ENCODE results near the gene FAM3A. TPM values are rescaled to one million over a fixed set of nuclear protein-coding genes. Genes with fewer than 3 reads are reported as not detected.
"Not testable (repeated sequence)": the region's sequence is repeated elsewhere in the genome, so short reads cannot be mapped to it uniquely, and the experiment has no call there.

FAM3A gene, protein sequence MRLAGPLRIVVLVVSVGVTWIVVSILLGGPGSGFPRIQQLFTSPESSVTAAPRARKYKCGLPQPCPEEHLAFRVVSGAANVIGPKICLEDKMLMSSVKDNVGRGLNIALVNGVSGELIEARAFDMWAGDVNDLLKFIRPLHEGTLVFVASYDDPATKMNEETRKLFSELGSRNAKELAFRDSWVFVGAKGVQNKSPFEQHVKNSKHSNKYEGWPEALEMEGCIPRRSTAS
- 10 to 100 TPM; 17.8 to 21.4 TPM for total RNA-seq

DNA sequence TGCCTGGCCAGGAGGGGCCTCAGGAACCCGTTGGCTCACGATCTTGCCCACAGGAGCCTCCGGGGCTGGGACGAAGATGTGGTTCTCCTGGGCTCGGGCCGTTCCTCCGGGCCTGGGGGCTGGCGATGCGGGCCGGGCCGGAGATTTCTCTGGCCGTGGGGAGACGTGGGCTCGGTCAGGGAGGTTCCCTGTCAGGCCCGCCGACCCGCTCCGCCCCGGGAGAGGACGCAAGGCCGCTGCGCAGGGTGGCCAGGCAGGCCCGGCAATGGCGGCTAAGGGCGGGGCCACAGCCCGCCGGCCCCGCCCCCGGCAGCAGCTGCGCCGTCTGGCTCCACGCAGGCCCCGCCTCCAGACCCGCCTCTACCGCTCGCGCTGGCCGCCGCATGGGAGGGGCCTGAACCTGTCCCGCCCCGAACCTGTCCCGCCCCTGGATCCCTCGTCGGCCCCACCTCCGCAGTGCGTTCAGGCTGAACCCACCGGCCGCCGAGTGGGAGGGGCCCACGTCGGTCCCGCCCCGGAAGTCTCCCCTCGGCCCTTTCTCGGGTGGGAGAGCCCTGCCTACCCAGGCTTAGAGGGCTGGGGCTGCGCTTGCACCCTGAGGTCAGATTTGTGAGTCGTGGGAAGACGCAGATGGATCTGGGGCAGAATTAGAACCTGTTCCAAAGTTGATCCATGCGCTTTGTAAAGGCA, at the start of gene FAM3A:
Gene FAM3A (minus strand): TSS at position 267 of the 690 bp plus-strand sequence. CDS start 460 bp downstream, outside the sequence.
- peaks cover 23% of the 10 kb centered on the region for H3K4me1 Mint-ChIP-seq (ENCODE audit: low read depth)
- CTCF ChIA-PET, result interaction anchor here (2.1 kb wide), 1 partner anchor 11 kb away, joined by 7 read pairs; no protein-coding TSS in a partner anchor
- intact Hi-C loops (cut with micrococcal nuclease), result loop anchor here (1.0 to 5.0 kb wide), 4 partner anchors 26 to 139 kb away; partner anchors contain the start of genes EMD, G6PD, IKBKG and LAGE3
- peaks cover 3% of the 10 kb centered on the region for H3K36me3 Mint-ChIP-seq (ENCODE audit: low read depth)
- H3K27me3 Mint-ChIP-seq (ENCODE audit: low read depth), result no peaks in the 10 kb centered on the region
- no peaks in the 10 kb centered on the region for H3K9me3 Mint-ChIP-seq
- peak; percentile 95 for DNase-seq
- peak within 1 kb of the TSS; percentile 79 for H3K27ac Mint-ChIP-seq
- peak within 1 kb of the TSS; percentile 83 for H3K4me3 Mint-ChIP-seq

DNA sequence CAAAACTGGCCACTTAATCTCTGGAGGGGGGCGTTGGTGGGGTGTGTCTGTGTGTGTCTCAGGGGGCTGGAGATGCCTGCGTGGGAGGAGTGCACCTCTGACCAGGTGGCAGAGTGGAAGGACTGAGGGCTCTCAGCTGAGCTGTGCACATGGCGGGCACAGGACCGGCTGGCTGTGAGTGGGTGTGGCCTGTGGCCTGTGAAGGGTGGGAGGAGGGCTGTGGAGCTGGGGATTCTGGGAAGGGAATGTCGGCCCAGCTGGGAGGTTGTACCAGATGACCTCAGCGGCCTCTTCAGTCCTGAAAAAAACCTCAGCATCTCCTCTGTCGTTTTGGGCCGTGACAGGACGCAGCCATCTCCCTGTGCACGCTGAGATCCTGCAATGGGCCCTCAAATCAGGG, 46.3 kb upstream of the FAM3A start:
- not testable (repeated sequence) for H3K9me3 Mint-ChIP-seq, DNase-seq

DNA sequence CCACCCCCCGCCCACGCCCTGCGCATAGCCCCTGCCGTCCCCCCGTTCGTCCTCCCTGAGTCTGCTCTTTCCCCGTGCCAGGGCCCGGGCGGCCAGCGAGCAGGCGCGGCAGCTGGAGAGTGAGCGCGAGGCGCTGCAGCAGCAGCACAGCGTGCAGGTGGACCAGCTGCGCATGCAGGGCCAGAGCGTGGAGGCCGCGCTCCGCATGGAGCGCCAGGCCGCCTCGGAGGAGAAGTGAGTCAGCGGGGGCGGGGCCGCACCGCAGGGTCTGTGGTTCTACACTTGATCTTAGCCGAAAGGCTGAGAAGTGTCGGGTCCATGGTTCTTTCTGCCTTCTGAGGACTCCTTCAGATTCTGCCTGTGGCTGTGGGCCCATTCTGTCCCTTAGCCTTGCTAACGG, 44.3 kb upstream of the FAM3A start:
- H3K4me3 Mint-ChIP-seq; H3K36me3 Mint-ChIP-seq (ENCODE audit: low read depth); DNase-seq; CTCF ChIA-PET; H3K4me1 Mint-ChIP-seq (ENCODE audit: low read depth); H3K27me3 Mint-ChIP-seq (ENCODE audit: low read depth); H3K9me3 Mint-ChIP-seq; H3K27ac Mint-ChIP-seq; intact Hi-C loops (cut with micrococcal nuclease): not testable (repeated sequence)

More for the DNA sequence above, 46.3 kb upstream of the FAM3A start:
- CTCF ChIA-PET; H3K4me1 Mint-ChIP-seq (ENCODE audit: low read depth); H3K27me3 Mint-ChIP-seq (ENCODE audit: low read depth); H3K27ac Mint-ChIP-seq; H3K36me3 Mint-ChIP-seq (ENCODE audit: low read depth); H3K4me3 Mint-ChIP-seq; intact Hi-C loops (cut with micrococcal nuclease): not testable (repeated sequence)

DNA sequence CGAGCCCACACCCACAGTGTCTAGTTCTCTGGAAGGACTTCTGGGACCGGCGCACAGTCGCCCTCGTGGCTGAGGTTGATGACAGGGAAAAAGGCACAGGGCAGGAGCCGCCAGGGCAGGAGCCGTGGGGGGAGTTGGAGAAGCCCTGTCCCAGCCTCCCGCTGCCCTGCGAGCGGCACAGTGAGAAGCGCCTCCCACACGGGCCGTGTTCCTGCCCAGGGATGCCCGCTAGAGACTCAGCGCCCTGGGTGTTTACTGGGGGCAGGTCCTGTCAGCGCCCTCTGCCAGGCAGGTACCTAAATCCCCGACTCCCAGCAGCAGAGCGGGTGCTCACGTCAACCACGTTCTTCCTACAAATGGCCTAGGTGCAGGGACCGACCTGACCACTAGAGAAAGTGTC, 42.9 kb upstream of the FAM3A start:
- H3K27me3 Mint-ChIP-seq (ENCODE audit: low read depth); H3K27ac Mint-ChIP-seq; DNase-seq; H3K4me3 Mint-ChIP-seq; H3K9me3 Mint-ChIP-seq; H3K4me1 Mint-ChIP-seq (ENCODE audit: low read depth); intact Hi-C loops (cut with micrococcal nuclease); H3K36me3 Mint-ChIP-seq (ENCODE audit: low read depth); CTCF ChIA-PET: not testable (repeated sequence)

DNA sequence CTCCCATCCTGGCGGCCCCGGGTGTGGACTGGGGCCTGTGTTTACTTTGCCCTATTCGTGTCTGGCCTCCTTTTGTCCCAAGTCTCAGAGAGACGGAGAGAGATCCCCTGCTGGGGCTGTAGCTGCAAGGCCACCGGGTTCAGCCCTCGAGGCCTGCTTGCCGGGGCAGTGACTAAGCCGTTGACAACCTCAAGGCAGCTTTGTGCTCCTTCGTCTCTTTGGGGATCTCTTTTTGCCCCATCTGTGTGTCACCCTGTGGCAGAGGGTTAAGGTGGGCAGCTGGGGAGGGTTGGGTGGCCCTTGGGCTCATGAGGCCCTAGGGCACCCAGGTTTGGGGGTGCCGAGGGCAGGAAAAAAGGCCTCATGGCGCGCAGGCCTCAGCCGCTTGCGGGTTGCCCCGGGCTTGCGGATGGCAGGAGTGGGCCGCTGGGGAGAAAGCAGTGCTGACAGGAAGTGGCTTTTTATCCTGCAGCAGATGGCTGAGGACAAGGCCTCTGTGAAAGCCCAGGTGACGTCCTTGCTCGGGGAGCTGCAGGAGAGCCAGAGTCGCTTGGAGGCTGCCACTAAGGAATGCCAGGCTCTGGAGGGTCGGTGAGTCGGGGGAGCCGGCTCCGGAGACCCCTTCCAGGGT, 42.1 kb upstream of the FAM3A start:
- H3K4me1 Mint-ChIP-seq (ENCODE audit: low read depth); CTCF ChIA-PET; H3K27ac Mint-ChIP-seq; intact Hi-C loops (cut with micrococcal nuclease); DNase-seq; H3K27me3 Mint-ChIP-seq (ENCODE audit: low read depth); H3K9me3 Mint-ChIP-seq; H3K4me3 Mint-ChIP-seq; H3K36me3 Mint-ChIP-seq (ENCODE audit: low read depth): not testable (repeated sequence)

DNA sequence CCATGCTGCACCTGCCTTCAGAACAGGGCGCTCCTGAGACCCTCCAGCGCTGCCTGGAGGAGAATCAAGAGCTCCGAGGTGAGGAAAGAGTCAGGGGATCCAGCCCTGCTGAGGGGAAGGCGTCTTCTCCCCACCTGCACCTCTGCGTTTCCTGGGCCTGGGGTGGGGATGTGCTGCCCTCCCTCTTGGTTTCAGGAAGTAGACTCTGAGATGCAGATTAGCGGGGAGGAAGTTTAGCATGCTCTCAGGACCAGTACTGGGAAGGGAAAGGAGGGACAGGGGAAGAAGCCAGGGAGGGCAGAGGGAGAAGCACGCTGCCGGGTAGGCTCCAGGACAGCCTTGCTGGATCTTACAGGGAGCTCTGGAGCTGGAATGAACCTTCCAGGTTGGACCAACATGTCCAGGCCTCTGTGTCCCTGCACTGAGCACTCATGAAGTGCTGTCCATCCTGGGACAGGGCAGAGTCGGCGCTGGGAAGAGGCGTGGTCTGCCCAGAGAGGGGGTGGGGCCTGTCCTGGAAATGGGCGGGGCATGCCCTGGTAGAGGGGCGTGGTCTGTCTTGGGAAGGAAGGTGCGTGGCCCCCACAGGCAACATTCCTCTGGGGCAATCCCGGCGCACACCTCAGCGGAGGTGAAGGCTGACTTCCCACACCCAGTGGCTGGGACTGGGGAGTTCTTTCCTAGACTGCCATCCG, 36.2 kb upstream of the FAM3A start:
- H3K4me3 Mint-ChIP-seq; H3K27me3 Mint-ChIP-seq (ENCODE audit: low read depth); H3K9me3 Mint-ChIP-seq; DNase-seq; intact Hi-C loops (cut with micrococcal nuclease); CTCF ChIA-PET: not testable (repeated sequence)
- Mint-ChIP-seq H3K27ac (peak overlapping the region; percentile 24), H3K36me3 (ENCODE audit: low read depth) (peaks cover 11% of the 10 kb centered on the region), H3K4me1 (ENCODE audit: low read depth) (peaks cover 43% of the 10 kb centered on the region)

DNA sequence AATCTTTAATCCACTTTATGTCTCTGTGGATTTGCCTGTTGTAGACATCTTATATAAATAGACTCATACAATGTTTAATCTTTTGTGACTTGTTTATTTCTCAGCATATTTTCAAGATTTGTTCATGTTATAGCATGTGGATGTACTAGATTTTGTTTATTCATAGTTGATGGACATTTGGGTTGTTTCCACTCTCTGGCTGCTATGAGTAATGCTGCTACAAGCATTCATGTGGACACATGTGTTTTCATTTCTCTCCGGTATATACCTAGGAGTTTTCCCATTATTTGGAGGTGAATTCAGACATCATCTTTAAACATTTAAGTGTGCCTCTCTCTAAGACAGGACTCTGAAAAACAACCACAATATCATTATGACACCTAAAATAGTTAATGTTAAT, 33.7 kb upstream of the FAM3A start:
- Mint-ChIP-seq H3K4me3 (peak overlapping the region; percentile 8), H3K4me1 (ENCODE audit: low read depth) (peaks cover 55% of the 10 kb centered on the region), H3K27me3 (ENCODE audit: low read depth) (no peaks in the 10 kb centered on the region), H3K36me3 (ENCODE audit: low read depth) (peaks cover 10% of the 10 kb centered on the region), H3K27ac (peak overlapping the region; percentile 8), H3K9me3 (no peaks in the 10 kb centered on the region)
- no peak for DNase-seq
- intact Hi-C loops (cut with micrococcal nuclease), result no loop called here
- CTCF ChIA-PET, result no interaction called here

DNA sequence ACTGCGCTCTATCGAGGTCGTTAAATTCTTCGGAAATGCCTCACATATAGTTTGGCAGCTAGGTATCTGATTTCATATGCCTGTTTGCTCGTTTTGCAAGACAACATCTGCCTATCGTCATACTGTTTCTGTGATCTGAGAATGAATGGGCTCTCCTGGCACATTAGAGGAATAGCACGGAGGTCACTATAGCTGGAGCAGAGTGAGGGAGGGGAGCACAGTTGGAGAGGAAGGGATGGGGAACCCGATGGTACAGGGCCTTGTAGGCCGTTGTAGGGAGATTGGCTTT, 31.9 kb upstream of the FAM3A start:
- Mint-ChIP-seq H3K4me3 (peak overlapping the region; percentile 97), H3K27ac (peak overlapping the region; percentile 96), H3K36me3 (ENCODE audit: low read depth) (peaks cover 7% of the 10 kb centered on the region), H3K27me3 (ENCODE audit: low read depth) (no peaks in the 10 kb centered on the region), H3K9me3 (no peaks in the 10 kb centered on the region), H3K4me1 (ENCODE audit: low read depth) (peaks cover 59% of the 10 kb centered on the region)
- DNase-seq, result no peak
- intact Hi-C loops (cut with micrococcal nuclease), result no loop called here
- CTCF ChIA-PET, result no interaction called here

DNA sequence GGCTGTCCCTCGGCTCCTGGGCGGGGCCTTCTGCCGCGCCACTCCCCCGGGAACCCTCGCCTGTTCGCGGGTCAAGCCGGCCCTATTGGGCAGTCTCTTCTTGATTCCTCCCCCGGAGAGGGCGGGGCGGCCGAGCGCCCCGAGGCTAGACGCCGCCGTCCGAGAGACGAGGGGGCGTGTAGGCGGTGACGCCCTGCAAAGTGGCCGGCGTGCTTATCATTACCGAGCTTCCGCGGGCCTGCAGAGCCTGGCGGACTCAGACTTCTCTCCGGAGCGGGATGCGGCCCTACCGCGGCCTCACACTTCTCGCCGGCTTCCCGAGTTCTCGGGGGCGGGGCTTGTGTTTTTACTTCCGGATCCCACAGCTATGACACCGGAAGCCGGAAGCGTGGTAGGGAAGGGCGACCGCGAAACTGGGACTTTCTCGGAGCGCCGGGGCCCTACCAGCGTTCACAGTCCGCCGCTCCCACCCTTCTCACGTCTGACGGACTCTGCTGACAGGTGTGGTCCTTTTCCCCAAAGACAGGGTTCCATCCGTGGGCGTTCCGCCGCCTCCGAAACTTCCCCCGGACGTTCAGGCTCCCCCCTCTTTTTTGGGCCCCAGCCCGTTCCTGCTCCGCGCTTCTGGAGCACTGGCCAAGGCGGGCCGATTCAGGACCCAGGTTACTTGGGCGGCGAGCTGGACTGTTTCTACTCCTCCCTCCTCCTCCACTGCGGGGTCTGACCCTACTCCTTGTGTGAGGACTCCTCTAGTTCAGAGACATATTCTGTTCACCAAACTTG, 31.4 kb upstream of the FAM3A start, which contains the start of gene IKBKG:
Gene IKBKG (plus strand): TSS at position 376 of the 783 bp plus-strand sequence. CDS start 4,383 bp downstream, outside the sequence.
- Mint-ChIP-seq H3K4me1 (ENCODE audit: low read depth) (peaks cover 63% of the 10 kb centered on the region), H3K27me3 (ENCODE audit: low read depth) (no peaks in the 10 kb centered on the region), H3K4me3 (peak within 1 kb of the TSS; percentile 97), H3K27ac (peak within 1 kb of the TSS; percentile 96), H3K9me3 (no peaks in the 10 kb centered on the region), H3K36me3 (ENCODE audit: low read depth) (peaks cover 9% of the 10 kb centered on the region)
- CTCF ChIA-PET, result interaction anchor here (0.6 kb wide), 1 partner anchor 9 kb away, joined by 3 read pairs; no protein-coding TSS in a partner anchor
- DNase-seq, result peak; percentile 93
- intact Hi-C loops (cut with micrococcal nuclease), result loop anchor here (1.0 to 2.0 kb wide), 3 partner anchors 21 to 215 kb away; partner anchors contain the start of genes DKC1 and FAM3A

DNA sequence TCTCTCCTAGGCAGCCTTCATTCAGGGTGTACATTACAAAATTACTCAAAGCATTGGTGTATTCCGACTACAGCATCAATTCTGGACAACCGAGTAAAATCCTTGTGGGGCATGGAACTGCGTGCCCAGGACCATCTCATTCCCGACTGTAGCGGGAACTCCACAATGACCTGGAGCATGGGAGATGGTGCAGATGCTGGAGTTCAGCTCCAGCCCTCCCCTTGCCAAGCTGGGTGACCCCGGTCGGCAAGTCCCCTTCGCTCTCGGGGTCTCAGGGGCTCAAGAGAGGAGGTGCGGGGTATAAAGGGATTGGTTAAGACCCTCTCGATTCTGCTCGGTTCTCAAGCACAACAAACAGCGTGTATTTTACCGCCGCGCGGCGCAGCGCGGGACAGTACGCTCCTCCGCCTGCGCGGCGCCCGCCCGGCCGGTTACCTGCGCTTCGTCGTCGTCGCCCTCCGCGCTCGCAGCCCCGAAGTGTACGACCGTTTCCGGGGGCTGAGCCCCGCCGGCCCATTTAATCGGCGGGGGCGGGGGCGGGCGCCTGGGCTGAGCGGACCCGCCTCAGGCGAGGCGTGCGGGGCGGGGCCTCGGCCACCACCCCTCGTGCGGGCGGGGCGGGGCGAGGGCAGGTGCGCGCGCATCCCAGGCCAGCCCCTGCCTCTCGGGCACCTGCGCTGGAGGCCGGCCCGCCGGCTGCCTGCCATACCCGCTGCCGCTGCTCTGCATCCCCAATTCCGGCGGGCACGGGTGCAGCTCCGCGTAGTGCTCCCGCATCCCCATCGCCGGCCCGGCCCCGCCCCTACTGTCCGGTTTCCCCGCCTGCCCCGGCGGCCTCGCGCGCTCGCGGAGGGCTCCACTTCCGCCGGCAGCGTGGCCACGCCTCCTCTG, 30.6 kb upstream of the FAM3A start, which contains the start of gene G6PD:
Gene G6PD (minus strand): TSS at position 493 of the 891 bp plus-strand sequence. CDS start 691 bp downstream, outside the sequence.
- peaks cover 62% of the 10 kb centered on the region for H3K4me1 Mint-ChIP-seq (ENCODE audit: low read depth)
- H3K36me3 Mint-ChIP-seq (ENCODE audit: low read depth), result peaks cover 9% of the 10 kb centered on the region
- CTCF ChIA-PET, result interaction anchor here (0.6 to 1.0 kb wide), 2 partner anchors 8 to 9 kb away, joined by 3 read pairs; no protein-coding TSS in a partner anchor

More for the DNA sequence above, 30.6 kb upstream of the FAM3A start, which contains the start of gene G6PD:
- H3K4me3 Mint-ChIP-seq, result peak within 1 kb of the TSS; percentile 97
- no peaks in the 10 kb centered on the region for H3K27me3 Mint-ChIP-seq (ENCODE audit: low read depth)
- DNase-seq, result peak; percentile 73
- intact Hi-C loops (cut with micrococcal nuclease), result loop anchor here (1.0 to 2.0 kb wide), 3 partner anchors 20 to 216 kb away; partner anchors contain the start of genes DKC1 and FAM3A
- H3K9me3 Mint-ChIP-seq, result no peaks in the 10 kb centered on the region
- H3K27ac Mint-ChIP-seq, result peak within 1 kb of the TSS; percentile 96
